Esophagus squamous epithelium (tissue), 4 donors: Measurements from ENCODE around the gene MORN3.

Experiments
- POLR2A ChIP-seq, 4 donors: fragments of 450-650 bp; IDR thresholded peaks; one replicate each; pipeline ENCODE4 v1.6.1; 2017; ENCODE audit warnings: antibody characterized with exemption in 4 of 4, mild to moderate bottlenecking in 4 of 4, moderate library complexity in 3 of 4
- TF ChIP-seq, protein P1 (sequence below), 6 experiments: fragments of 450-650 bp in 4 of 6; fragments of 200-600 bp in 2 of 6; sonication (generic) in 2 of 6; IDR thresholded peaks; one replicate each; pipeline ENCODE4 v1.5.1; 2016 to 2019; ENCODE audit warnings: antibody characterized with exemption in 6 of 6, mild to moderate bottlenecking in 4 of 6, moderate library complexity in 4 of 6

DNA sequence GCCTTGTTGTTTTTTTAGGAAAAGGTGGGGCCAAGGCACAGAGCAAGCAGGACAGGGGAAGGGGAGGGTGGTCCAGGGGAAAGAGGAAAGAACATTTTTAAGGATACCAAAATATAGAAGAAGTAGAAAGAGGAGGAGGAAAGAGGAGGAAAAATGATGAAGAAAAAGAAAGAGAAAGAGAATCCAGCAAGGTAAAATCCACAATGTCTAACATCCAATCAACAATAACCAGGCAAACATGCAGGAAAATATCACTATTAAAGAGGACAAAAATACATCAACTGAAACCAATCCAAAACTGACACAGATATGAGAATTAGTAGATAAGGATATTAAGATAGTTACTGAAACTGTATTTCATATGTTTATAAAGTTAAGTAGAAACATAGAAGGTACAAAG is 36.1 kb upstream of the MORN3 start:
- TF ChIP-seq, protein P1, sequence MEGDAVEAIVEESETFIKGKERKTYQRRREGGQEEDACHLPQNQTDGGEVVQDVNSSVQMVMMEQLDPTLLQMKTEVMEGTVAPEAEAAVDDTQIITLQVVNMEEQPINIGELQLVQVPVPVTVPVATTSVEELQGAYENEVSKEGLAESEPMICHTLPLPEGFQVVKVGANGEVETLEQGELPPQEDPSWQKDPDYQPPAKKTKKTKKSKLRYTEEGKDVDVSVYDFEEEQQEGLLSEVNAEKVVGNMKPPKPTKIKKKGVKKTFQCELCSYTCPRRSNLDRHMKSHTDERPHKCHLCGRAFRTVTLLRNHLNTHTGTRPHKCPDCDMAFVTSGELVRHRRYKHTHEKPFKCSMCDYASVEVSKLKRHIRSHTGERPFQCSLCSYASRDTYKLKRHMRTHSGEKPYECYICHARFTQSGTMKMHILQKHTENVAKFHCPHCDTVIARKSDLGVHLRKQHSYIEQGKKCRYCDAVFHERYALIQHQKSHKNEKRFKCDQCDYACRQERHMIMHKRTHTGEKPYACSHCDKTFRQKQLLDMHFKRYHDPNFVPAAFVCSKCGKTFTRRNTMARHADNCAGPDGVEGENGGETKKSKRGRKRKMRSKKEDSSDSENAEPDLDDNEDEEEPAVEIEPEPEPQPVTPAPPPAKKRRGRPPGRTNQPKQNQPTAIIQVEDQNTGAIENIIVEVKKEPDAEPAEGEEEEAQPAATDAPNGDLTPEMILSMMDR (IDR thresholded peaks at IDR 0.05), result no peak
- no peak for TF ChIP-seq POLR2A (IDR thresholded peaks at IDR 0.05)
